Gastrocnemius medialis (tissue), 4 donors: ENCODE data around the gene BTRC. TPM values are rescaled to one million over a fixed set of nuclear protein-coding genes. Genes with fewer than 3 reads are reported as not detected.

Source experiments
- ATAC-seq, 2 donors: fragments of 150-250 bp; one replicate each; pipeline ENCODE4 v1.9.1; 2016
- DNase-seq, 2 donors: peaks; one replicate each; pipeline ENCODE4 v3.0.0-alpha.2; 2019
- H3K27ac ChIP-seq, 4 donors: fragments of 200-600 bp; sonication (generic); 1 replicate in 1 of 4; 2 replicates in 3 of 4; pipeline ENCODE4 v1.5.1; 2016 to 2018; ENCODE audit warnings: mild to moderate bottlenecking in 2 of 4, moderate library complexity in 1 of 4
- H3K27me3 ChIP-seq, 3 donors: fragments of 200-600 bp; sonication (generic) in 2 of 3; 1 replicate in 1 of 3; 2 replicates in 2 of 3; pipeline versions ENCODE4 v1.5.1 to v1.6.0; 2016 to 2019; ENCODE audit warnings: mild to moderate bottlenecking in 1 of 3, moderate library complexity in 1 of 3
- H3K36me3 ChIP-seq, 2 donors: fragments of 200-600 bp; sonication (generic) in 1 of 2; one replicate each; pipeline ENCODE4 v1.5.1; 2017 to 2018
- H3K4me1 ChIP-seq, 2 donors: fragments of 200-600 bp; sonication (generic) in 1 of 2; one replicate each; pipeline ENCODE4 v1.5.1; 2016 to 2017; ENCODE audit warnings: mild to moderate bottlenecking in 2 of 2
- H3K4me3 ChIP-seq, 4 donors: fragments of 200-600 bp; sonication (generic) in 3 of 4; 1 replicate in 1 of 4; 2 replicates in 3 of 4; pipeline ENCODE4 v1.5.1; 2016 to 2019; ENCODE audit warnings: mild to moderate bottlenecking in 2 of 4
- H3K9me3 ChIP-seq, 3 donors: fragments of 200-600 bp; sonication (generic) in 2 of 3; 1 replicate in 1 of 3; 2 replicates in 2 of 3; pipeline ENCODE4 v1.5.1; 2016 to 2019
- POLR2A ChIP-seq, 2 donors: fragments of 450-650 bp; IDR thresholded peaks; one replicate each; pipeline ENCODE4 v1.6.1; 2017; ENCODE audit warnings: antibody characterized with exemption in 2 of 2, mild to moderate bottlenecking in 2 of 2, moderate library complexity in 2 of 2
- in situ Hi-C, 4 donors: fragments of 200-750 bp; cut with MboI; loops; one replicate each; pipeline versions ENCODE4 v1.15.0 to v1.8.0; 2017; ENCODE audit warnings: low sequenced_read_pairs in 4 of 4
- intact Hi-C: fragments of 100-400 bp; cut with DNase I; formaldehyde crosslinking; loops from one replicate; pipeline ENCODE4 v1.15.1; 2023; ENCODE audit warnings: low total_unique reads
- total RNA-seq, 4 donors: library from RNA; depleted of rRNA; stranded (reverse); fragments of >200 nt; gene quantifications; one replicate each; pipeline versions ENCODE4 v1.1.0 to v1.2.3, GENCODE V29; 2016
- TF ChIP-seq, protein P1 (sequence below), 5 experiments: fragments of 450-650 bp in 3 of 5; fragments of 200-600 bp in 2 of 5; sonication (generic) in 2 of 5; IDR thresholded peaks in 4 of 5; conservative IDR thresholded peaks in 1 of 5; 1 replicate in 4 of 5; 2 replicates in 1 of 5; pipeline ENCODE4 v1.5.1; 2016 to 2019; ENCODE audit warnings: antibody characterized with exemption in 5 of 5, mild to moderate bottlenecking in 3 of 5, moderate library complexity in 3 of 5

Gene BTRC
- total RNA-seq, 4 donors from 2014 or later, result 8.7 to 17.3 (median 12.6) TPM

DNA sequence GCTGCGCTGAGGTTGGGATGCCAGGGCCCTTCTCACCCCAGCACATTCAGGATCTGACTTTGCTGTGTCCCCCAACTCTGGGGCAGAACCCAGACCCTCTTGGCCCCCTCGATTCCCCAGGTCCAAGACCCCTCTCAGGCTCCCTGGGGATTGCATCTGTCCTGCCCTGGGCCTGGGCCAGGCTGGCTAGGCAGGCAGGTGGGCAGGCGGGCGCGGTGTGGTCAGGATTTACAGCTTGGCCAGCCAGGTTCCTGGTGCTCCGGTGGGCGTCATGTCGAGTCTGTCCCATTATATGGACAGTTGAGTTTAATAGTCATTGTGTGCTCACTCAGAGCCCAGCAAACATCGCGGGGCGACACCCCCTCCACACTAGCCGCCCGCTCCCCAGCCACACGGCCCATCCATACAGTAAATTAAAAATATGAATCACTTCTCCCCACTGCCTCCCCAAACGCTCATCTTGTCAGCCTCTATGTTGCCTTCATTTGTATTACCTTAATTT lies 210.6 kb downstream of the BTRC start:
- H3K4me3 ChIP-seq, result no peak overlapping the region
- no peaks in the 10 kb centered on the region for H3K36me3 ChIP-seq
- peaks cover under 1 to 7% of the 10 kb centered on the region in 2 donors for H3K4me1 ChIP-seq
- no peak for TF ChIP-seq POLR2A (IDR thresholded peaks at IDR 0.05)
- TF ChIP-seq, protein P1, sequence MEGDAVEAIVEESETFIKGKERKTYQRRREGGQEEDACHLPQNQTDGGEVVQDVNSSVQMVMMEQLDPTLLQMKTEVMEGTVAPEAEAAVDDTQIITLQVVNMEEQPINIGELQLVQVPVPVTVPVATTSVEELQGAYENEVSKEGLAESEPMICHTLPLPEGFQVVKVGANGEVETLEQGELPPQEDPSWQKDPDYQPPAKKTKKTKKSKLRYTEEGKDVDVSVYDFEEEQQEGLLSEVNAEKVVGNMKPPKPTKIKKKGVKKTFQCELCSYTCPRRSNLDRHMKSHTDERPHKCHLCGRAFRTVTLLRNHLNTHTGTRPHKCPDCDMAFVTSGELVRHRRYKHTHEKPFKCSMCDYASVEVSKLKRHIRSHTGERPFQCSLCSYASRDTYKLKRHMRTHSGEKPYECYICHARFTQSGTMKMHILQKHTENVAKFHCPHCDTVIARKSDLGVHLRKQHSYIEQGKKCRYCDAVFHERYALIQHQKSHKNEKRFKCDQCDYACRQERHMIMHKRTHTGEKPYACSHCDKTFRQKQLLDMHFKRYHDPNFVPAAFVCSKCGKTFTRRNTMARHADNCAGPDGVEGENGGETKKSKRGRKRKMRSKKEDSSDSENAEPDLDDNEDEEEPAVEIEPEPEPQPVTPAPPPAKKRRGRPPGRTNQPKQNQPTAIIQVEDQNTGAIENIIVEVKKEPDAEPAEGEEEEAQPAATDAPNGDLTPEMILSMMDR (IDR thresholded peaks at IDR 0.05 in 4 of 5, conservative IDR thresholded peaks at IDR 0.05 in 1 of 5), result no peak
- H3K27ac ChIP-seq, result no peak overlapping the region
- in situ Hi-C loops (loop anchor here (10.0 to 25.0 kb wide), 4 partner anchors 252 to 350 kb away; no protein-coding TSS in a partner anchor), intact Hi-C loops (no loop called here)
- H3K27me3 ChIP-seq, result peaks cover 28 to 48% (median 38%) of the 10 kb centered on the region in 3 donors
- H3K9me3 ChIP-seq, result no peaks in the 10 kb centered on the region
- no peak for ATAC-seq
- no peak for DNase-seq

DNA sequence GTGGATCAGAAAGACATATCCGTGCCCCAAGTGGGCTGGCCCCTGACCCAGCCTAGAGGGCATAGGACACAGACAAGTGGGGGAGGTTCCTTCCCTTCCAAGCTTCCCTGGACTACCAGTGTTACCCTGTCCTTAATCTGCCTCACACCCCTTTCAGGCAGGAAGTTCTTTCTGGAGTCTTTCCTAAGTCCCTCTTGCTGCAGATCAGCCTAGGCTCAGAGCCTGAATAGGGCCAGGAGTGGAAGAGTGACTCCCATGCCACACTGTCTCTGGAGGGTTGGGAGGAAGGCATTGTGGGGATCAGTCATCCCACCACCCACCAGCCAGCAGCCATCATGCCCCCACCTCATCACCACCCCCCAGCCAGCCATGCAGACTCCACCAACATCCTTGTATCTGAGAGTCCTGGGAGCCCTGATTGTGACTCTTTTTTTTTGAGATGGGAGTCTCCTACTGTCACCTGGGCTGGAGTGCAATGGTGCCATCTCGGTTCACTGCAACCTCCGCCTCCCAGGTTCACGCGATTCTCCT lies 211.5 kb downstream of the BTRC start:
- TF ChIP-seq, protein P1 (IDR thresholded peaks at IDR 0.05 in 4 of 5, conservative IDR thresholded peaks at IDR 0.05 in 1 of 5), result no peak
- no peak for TF ChIP-seq POLR2A (IDR thresholded peaks at IDR 0.05)
- Histone ChIP-seq H3K9me3 (no peaks in the 10 kb centered on the region), H3K36me3 (no peaks in the 10 kb centered on the region), H3K27me3 (peaks cover 32 to 53% (median 43%) of the 10 kb centered on the region in 3 donors), H3K27ac (no peak overlapping the region), H3K4me3 (no peak overlapping the region), H3K4me1 (peaks cover 6 to 14% of the 10 kb centered on the region in 2 donors)
- in situ Hi-C loops, result loop anchor here (10.0 to 25.0 kb wide), 4 partner anchors 253 to 351 kb away; no protein-coding TSS in a partner anchor
- intact Hi-C loops, result no loop called here
- ATAC-seq (no peak), DNase-seq (no peak)

DNA sequence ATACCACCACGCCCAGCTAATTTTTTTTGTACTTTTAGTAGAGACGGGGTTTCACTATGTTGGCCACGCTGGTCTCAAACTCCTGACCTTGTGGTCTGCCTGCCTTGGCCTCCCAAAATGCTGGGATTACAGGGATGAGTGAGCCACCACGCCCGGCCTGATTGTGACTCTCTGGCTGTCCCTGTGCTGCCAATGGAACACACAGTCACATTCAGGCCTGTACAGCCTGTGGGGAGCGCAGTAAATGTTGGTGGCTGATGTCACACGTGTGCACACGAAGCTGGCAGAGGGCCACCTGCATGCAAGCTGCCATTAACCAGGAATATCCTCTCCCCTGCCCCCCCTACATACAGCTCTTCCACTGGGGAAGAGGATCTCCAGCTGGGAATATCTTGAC lies 212.0 kb downstream of the BTRC start:
- TF ChIP-seq POLR2A (IDR thresholded peaks at IDR 0.05), result no peak
- TF ChIP-seq, protein P1 (IDR thresholded peaks at IDR 0.05 in 4 of 5, conservative IDR thresholded peaks at IDR 0.05 in 1 of 5), result no peak
- Histone ChIP-seq H3K27ac (no peak overlapping the region), H3K36me3 (no peaks in the 10 kb centered on the region), H3K9me3 (no peaks in the 10 kb centered on the region), H3K4me3 (peak overlapping the region in 1 of 4 donors; percentile 13), H3K27me3 (peaks cover 32 to 53% (median 43%) of the 10 kb centered on the region in 3 donors), H3K4me1 (peaks cover 11 to 18% of the 10 kb centered on the region in 2 donors)
- in situ Hi-C loops (loop anchor here (10.0 to 25.0 kb wide), 4 partner anchors 254 to 351 kb away; no protein-coding TSS in a partner anchor), intact Hi-C loops (no loop called here)
- no peak for ATAC-seq
- no peak for DNase-seq

DNA sequence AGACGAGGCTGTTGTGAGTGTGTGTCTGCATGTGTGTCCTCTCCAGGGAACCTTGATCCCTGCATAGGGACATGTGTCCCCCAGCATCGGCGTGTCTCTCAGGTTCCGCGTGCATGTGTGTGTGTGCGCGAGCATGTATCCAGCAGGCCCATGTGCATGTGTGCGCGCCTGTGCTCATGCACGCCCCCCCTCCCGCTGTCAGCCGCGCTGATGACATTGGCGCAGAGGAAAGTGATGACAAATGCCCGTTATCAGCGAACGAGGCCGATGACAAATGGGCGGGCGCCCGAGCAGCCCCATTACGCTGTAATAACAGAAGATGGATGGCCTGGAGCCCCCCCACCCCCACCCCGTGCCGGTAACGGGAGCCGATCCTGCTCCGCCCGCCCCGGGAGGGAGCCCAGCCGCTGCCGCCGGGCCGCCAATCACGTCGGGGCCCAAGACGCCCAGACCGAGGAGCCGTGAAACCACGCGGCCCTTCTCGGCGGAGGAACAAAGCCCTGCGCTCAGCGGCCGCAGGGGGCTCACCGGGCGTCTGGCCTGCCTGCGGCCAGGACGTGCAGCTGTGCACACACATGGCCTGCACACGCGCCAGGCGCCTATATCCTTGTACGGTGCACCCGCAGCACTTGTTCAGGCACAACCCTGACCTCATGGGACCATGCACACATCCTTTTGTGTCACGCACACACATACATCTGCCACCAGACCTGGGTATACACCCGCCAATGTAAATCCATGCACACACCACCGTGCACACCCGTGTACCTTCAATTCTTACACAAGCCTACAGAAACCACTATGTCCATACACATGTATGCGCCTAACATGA lies 212.6 kb downstream of the BTRC start:
- in situ Hi-C loops (loop anchor here (10.0 to 25.0 kb wide), 4 partner anchors 254 to 352 kb away; no protein-coding TSS in a partner anchor), intact Hi-C loops (no loop called here)
- Histone ChIP-seq H3K9me3 (no peaks in the 10 kb centered on the region), H3K27ac (no peak overlapping the region), H3K27me3 (peaks cover 32 to 53% (median 42%) of the 10 kb centered on the region in 3 donors), H3K4me3 (peak overlapping the region in 3 of 4 donors; percentile 7 to 39 (median 13)), H3K36me3 (no peaks in the 10 kb centered on the region), H3K4me1 (peaks cover 11 to 18% of the 10 kb centered on the region in 2 donors)
- ATAC-seq, result no peak
- no peak for DNase-seq
- no peak for TF ChIP-seq POLR2A (IDR thresholded peaks at IDR 0.05)
- TF ChIP-seq, protein P1 (IDR thresholded peaks at IDR 0.05 in 4 of 5, conservative IDR thresholded peaks at IDR 0.05 in 1 of 5), result no peak
